ELF-1 (cell line): ENCODE data around the gene NCOA5.

Experiments
- DNase-seq: peaks from one replicate; pipeline ENCODE4 v3.0.0-alpha.2; 2016; ENCODE audit warnings: low read depth, low spot score

The NCOA5 gene

DNA sequence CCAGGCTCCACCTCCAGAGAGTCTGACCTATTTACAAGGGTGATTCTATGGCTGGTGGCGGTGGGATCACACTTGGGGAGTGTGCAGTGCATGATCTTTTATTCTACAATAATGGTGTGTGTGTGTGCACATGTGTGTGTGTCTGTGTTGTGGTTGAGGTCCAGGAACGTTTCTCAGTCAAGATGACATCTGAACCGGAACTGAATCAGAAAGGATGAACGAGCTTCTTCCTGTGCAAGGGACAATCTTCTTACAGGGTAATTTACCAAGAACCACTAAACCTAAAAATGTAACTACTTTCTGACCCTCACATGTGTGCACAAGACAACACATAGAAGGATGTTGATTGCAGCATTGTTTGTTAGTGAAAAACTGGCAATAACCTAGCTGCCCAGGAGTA is 72.5 kb downstream of the NCOA5 start:
- DNase-seq = no peak

DNA sequence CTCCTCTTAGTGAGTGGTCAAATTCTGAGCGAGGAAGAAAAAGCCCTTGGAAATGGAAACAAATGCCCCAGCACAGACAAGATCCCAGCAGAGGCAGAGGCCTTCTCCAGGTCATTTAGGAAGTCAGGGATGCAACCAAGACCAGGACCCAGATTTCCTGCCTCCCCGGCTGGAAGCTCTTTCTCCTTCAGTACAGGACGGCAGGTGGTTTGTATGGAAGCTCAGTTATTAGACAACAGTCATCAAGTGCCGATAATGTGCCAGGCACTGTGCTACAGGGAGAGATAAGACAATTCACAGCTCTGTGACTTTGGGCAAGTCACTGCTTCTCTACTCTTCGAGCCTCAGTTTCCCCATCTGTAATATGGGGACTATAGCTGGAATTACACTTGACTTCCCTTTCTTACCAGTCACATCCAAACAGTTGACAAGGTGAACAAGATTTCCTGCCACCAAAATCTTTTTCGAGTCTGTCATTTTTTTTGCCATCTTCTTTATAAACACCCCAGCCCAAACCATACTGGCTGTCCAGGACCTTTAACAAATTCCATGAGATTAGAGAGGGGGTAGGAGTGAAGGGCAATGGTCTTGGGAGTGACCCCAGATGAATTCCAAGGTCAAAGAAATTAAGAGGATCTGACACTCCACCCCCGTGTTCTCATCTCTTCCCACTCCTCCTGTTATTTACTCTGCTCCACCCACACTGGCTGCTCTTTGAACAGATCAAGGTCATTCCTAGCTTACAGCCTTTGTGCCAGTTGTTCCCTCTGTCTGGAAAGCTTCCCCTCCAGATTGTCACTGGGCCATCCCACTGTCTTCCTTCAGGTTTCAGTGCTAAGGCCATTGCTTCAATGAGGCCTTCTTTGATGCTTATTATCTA is 75.0 kb downstream of the NCOA5 start:
- DNase-seq = no peak

DNA sequence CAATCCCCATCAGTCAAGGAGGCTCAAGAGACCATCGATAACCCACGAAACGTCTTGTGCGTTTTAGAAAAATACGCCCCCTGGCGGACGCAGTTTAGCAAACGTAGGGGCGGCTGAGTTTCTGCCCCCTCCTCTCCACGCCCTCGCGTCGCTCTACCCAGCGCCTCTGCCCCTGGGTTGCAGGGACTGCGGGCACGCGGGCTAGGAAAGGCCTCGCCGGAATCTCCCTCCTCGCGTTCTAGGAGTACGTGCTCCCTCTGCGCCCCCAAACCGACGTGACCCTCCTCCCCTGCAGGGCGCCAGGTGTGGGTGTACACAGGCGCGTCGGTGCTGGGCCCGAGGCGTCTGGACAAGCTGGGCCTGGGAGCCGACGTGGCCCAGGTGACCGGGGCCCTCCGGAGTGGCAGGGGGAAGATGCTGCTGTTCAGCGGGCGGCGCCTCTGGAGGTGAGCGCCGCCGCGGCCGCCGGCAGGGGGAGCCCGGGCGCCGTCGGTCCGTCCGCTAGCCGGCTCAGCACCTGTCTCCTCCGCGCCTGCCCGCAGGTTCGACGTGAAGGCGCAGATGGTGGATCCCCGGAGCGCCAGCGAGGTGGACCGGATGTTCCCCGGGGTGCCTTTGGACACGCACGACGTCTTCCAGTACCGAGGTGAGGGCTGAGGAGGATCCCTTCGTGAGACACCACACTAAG is 75.8 kb downstream of the NCOA5 start:
- peak; percentile 93 for DNase-seq

GRCh38 chr20:46013322-46013828 is 76.4 kb downstream of the NCOA5 start:
- no peak for DNase-seq

DNA sequence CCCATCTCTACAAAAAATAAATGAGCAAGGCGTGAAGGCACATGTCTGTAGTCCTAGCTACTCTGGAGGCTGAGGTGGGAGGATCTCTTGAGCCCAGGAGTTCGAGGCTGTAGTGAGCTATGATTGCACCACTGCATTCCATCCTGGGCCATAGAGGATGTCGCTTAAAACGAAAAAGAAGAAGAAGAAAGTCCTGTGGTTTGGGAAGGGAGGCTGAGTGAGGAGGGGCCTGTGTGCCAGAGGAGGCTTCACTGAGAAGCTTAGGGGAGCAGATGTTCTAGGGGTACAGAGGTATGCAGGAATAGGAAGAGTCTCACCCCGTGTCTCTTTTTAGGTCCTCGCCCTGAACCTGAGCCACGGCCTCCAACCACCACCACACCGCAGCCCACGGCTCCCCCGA is 76.8 kb downstream of the NCOA5 start:
- DNase-seq = no peak

GRCh38 chr20:46011631-46012482 is 77.9 kb downstream of the NCOA5 start:
- DNase-seq = peak; percentile 99
